HepG2 (cell line): ENCODE results near the gene CSTB. TPM values are rescaled to one million over a fixed set of nuclear protein-coding genes. Genes with fewer than 3 reads are reported as not detected.

ENCODE experiments used
- KDM3A ChIP-seq: IDR thresholded peaks from 2 replicates; pipeline ENCODE4 v1.6.1; 2018; ENCODE audit warnings: low read depth, missing compliant biosample characterization
- KDM6A ChIP-seq: IDR thresholded peaks from 2 replicates; pipeline ENCODE4 v1.6.1; 2016; ENCODE audit warnings: low read depth
- LCORL ChIP-seq, 2 experiments: fragments of 450-650 bp in 1 of 2; sonication (generic) in 1 of 2; formaldehyde crosslinking in 1 of 2; IDR thresholded peaks; 2 replicates each; pipeline versions ENCODE4 v1.5.0 to v1.6.1; 2017 to 2020; ENCODE audit warnings: antibody characterized with exemption in 1 of 2, missing genetic modification reagents in 1 of 2
- MED1 ChIP-seq: sonication (generic); formaldehyde crosslinking; IDR thresholded peaks from 2 replicates; pipeline ENCODE4 v1.4.0; 2020; ENCODE audit warnings: missing genetic modification reagents
- PRMT3 ChIP-seq: sonication (generic); formaldehyde crosslinking; IDR thresholded peaks from 2 replicates; pipeline ENCODE4 v1.8.1; 2022; ENCODE audit warnings: low read depth, mild to moderate bottlenecking, moderate library complexity, missing genetic modification reagents, borderline replicate concordance
- SALL1 ChIP-seq: sonication (generic); formaldehyde crosslinking; IDR thresholded peaks from 2 replicates; pipeline ENCODE4 v1.8.0; 2022; ENCODE audit warnings: mild to moderate bottlenecking, missing genetic modification reagents
- SIX1 ChIP-seq: sonication (generic); formaldehyde crosslinking; IDR thresholded peaks from 2 replicates; pipeline ENCODE4 v1.4.0; 2020; ENCODE audit warnings: missing genetic modification reagents, borderline replicate concordance
- SMARCE1 ChIP-seq: fragments of 450-650 bp; IDR thresholded peaks from 2 replicates; pipeline ENCODE4 v1.6.1; 2017; ENCODE audit warnings: borderline replicate concordance
- ZBTB7B ChIP-seq: sonication (generic); formaldehyde crosslinking; IDR thresholded peaks from 2 replicates; pipeline ENCODE4 v1.4.0; 2020; ENCODE audit warnings: missing genetic modification reagents
- ZFP82 ChIP-seq: sonication (generic); formaldehyde crosslinking; IDR thresholded peaks from 2 replicates; pipeline ENCODE4 v1.5.1; 2020; ENCODE audit warnings: mild to moderate bottlenecking, missing genetic modification reagents, borderline replicate concordance
- ZKSCAN1 ChIP-seq: fragments of 150-350 bp; IDR thresholded peaks from 2 replicates; pipeline ENCODE4 v1.6.1; 2014; ENCODE audit warnings: low read length
- ZNF251 ChIP-seq: sonication (generic); formaldehyde crosslinking; IDR thresholded peaks from 2 replicates; pipeline ENCODE4 v1.9.0; 2021; ENCODE audit warnings: mild to moderate bottlenecking, missing genetic modification reagents
- ZNF280B ChIP-seq: sonication (generic); formaldehyde crosslinking; IDR thresholded peaks from 2 replicates; pipeline ENCODE4 v1.5.0; 2020; ENCODE audit warnings: missing genetic modification reagents, mild to moderate bottlenecking, borderline replicate concordance
- ZNF513 ChIP-seq: sonication (generic); formaldehyde crosslinking; conservative IDR thresholded peaks from 2 replicates; pipeline ENCODE4 v1.5.0; 2020; ENCODE audit warnings: missing genetic modification reagents
- ZNF543 ChIP-seq: sonication (generic); formaldehyde crosslinking; IDR thresholded peaks from 2 replicates; pipeline ENCODE4 v1.4.0; 2020; ENCODE audit warnings: mild to moderate bottlenecking, missing genetic modification reagents
- ZNF75D ChIP-seq: sonication (generic); formaldehyde crosslinking; IDR thresholded peaks from 2 replicates; pipeline ENCODE4 v1.8.1; 2023; ENCODE audit warnings: missing genetic modification reagents, mild to moderate bottlenecking, borderline replicate concordance
- ZNF768 ChIP-seq: sonication (generic); formaldehyde crosslinking; IDR thresholded peaks from 2 replicates; pipeline ENCODE4 v1.4.0; 2020; ENCODE audit warnings: missing genetic modification reagents
- ZNF772 ChIP-seq: sonication (generic); formaldehyde crosslinking; IDR thresholded peaks from 2 replicates; pipeline ENCODE4 v1.5.0; 2020; ENCODE audit warnings: mild to moderate bottlenecking, missing genetic modification reagents
- ZNF792 ChIP-seq: IDR thresholded peaks from 2 replicates; pipeline ENCODE4 v1.6.1; 2016
- polyA plus RNA-seq, 8 experiments: library from polyadenylated mRNA; depleted of rRNA in 3 of 8; stranded (reverse) in 7 of 8; unstranded in 1 of 8; fragments of >200 nt; fragmentation: Illumina TruSeq in 4 of 8; extraction: Trizol in 4 of 8; gene quantifications; 2 replicates each; pipeline versions ENCODE4 v1.2.1 to v1.2.3, GENCODE V29; 2011 to 2016; ENCODE audit warnings: low read depth in 4 of 8, missing spikeins in 1 of 8, mixed read lengths in 1 of 8; ENCODE audit not compliant: insufficient read depth in 1 of 8
- total RNA-seq, 5 experiments: library from RNA; depleted of rRNA; stranded (reverse); fragments of >200 nt; fragmentation: Illumina TruSeq; extraction: Trizol; gene quantifications; 2 replicates each; pipeline ENCODE4 v1.2.3, GENCODE V29; 2016; ENCODE audit warnings: low read depth in 1 of 5
- TF ChIP-seq, protein P1 (sequence below): IDR thresholded peaks from 2 replicates; pipeline ENCODE4 v1.6.1; 2016; ENCODE audit warnings: low read depth, missing genetic modification reagents, missing compliant biosample characterization
- TF ChIP-seq, protein P2 (sequence below): sonication (generic); formaldehyde crosslinking; IDR thresholded peaks from 2 replicates; pipeline ENCODE4 v1.8.1; 2023; ENCODE audit warnings: mild to moderate bottlenecking, missing genetic modification reagents

The CSTB gene
- total and polyA plus RNA-seq, 2 of the 13 experiments (the other 11 are each of a cell fraction or from before 2014, with no cell fraction given): 11.7 to 94.1 TPM

GRCh38 chr21:43779660-43780059, 3.6 kb upstream of the CSTB start (continued):
- TF ChIP-seq, protein P1, sequence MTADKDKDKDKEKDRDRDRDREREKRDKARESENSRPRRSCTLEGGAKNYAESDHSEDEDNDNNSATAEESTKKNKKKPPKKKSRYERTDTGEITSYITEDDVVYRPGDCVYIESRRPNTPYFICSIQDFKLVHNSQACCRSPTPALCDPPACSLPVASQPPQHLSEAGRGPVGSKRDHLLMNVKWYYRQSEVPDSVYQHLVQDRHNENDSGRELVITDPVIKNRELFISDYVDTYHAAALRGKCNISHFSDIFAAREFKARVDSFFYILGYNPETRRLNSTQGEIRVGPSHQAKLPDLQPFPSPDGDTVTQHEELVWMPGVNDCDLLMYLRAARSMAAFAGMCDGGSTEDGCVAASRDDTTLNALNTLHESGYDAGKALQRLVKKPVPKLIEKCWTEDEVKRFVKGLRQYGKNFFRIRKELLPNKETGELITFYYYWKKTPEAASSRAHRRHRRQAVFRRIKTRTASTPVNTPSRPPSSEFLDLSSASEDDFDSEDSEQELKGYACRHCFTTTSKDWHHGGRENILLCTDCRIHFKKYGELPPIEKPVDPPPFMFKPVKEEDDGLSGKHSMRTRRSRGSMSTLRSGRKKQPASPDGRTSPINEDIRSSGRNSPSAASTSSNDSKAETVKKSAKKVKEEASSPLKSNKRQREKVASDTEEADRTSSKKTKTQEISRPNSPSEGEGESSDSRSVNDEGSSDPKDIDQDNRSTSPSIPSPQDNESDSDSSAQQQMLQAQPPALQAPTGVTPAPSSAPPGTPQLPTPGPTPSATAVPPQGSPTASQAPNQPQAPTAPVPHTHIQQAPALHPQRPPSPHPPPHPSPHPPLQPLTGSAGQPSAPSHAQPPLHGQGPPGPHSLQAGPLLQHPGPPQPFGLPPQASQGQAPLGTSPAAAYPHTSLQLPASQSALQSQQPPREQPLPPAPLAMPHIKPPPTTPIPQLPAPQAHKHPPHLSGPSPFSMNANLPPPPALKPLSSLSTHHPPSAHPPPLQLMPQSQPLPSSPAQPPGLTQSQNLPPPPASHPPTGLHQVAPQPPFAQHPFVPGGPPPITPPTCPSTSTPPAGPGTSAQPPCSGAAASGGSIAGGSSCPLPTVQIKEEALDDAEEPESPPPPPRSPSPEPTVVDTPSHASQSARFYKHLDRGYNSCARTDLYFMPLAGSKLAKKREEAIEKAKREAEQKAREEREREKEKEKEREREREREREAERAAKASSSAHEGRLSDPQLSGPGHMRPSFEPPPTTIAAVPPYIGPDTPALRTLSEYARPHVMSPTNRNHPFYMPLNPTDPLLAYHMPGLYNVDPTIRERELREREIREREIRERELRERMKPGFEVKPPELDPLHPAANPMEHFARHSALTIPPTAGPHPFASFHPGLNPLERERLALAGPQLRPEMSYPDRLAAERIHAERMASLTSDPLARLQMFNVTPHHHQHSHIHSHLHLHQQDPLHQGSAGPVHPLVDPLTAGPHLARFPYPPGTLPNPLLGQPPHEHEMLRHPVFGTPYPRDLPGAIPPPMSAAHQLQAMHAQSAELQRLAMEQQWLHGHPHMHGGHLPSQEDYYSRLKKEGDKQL (CRISPR knock-in tag): no peak
- TF ChIP-seq ZKSCAN1 (no peak), ZNF513 (no peak), ZNF772 (CRISPR knock-in tag) (no peak), ZNF251 (CRISPR knock-in tag) (no peak), SMARCE1 (no peak), SALL1 (CRISPR knock-in tag) (peak; percentile 30; the same call in 1 of the 2 replicates), ZNF280B (CRISPR knock-in tag) (no peak), LCORL (IDR thresholded peaks at IDR 0.05) (no peak), LCORL (CRISPR knock-in tag; IDR thresholded peaks at IDR 0.05) (no peak), ZFP82 (CRISPR knock-in tag) (no peak), SIX1 (CRISPR knock-in tag) (no peak), MED1 (peak; percentile 57; the same call in 1 of the 2 replicates), ZBTB7B (CRISPR knock-in tag) (no peak), ZNF768 (peak; percentile 93), KDM6A (CRISPR knock-in tag) (no peak), ZNF792 (CRISPR knock-in tag) (no peak), ZNF543 (CRISPR knock-in tag) (no peak), KDM3A (CRISPR knock-in tag) (no peak), PRMT3 (CRISPR knock-in tag) (no peak), ZNF75D (CRISPR knock-in tag) (no peak)
- TF ChIP-seq, protein P2, sequence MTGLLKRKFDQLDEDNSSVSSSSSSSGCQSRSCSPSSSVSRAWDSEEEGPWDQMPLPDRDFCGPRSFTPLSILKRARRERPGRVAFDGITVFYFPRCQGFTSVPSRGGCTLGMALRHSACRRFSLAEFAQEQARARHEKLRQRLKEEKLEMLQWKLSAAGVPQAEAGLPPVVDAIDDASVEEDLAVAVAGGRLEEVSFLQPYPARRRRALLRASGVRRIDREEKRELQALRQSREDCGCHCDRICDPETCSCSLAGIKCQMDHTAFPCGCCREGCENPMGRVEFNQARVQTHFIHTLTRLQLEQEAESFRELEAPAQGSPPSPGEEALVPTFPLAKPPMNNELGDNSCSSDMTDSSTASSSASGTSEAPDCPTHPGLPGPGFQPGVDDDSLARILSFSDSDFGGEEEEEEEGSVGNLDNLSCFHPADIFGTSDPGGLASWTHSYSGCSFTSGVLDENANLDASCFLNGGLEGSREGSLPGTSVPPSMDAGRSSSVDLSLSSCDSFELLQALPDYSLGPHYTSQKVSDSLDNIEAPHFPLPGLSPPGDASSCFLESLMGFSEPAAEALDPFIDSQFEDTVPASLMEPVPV (CRISPR knock-in tag): no peak
